Fibroblast of lung (primary cell): ENCODE measurements around the gene IL23R.

Experiments
- EZH2 ChIP-seq: IDR thresholded peaks from 2 replicates; pipeline ENCODE4 v1.5.1; 2012; ENCODE audit warnings: low read length, control low read depth, mild to moderate bottlenecking; ENCODE audit errors: missing control alignments
- TF ChIP-seq, protein P1 (sequence below), 2 donors: IDR thresholded peaks in 1 of 2; conservative IDR thresholded peaks in 1 of 2; 1 replicate in 1 of 2; 2 replicates in 1 of 2; pipeline ENCODE4 v1.5.1; 2011 to 2012; ENCODE audit warnings: low read length in 2 of 2, control low read depth in 1 of 2, inconsistent platforms in 1 of 2, low read depth in 1 of 2, mild to moderate bottlenecking in 1 of 2

DNA sequence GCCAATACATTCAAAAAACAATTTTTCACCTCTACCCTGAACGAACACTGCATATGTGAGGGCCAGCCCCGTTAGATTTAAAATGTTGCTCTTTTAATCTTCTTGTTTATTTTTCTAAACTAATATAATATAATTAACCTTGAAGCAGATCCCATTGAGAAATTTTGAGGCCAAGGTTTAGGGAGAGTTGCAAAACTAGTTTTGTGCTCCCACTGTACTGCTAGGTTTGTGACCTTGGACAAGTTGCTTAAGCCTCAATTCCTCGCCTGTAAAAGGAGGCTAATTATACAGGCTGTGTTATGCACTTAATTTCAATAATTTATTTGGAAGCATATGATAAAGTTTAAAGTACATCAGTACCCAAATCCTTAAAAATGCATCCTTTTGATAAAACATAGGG is 3.7 kb downstream of the IL23R start:
- TF ChIP-seq EZH2 = no peak
- TF ChIP-seq, protein P1, sequence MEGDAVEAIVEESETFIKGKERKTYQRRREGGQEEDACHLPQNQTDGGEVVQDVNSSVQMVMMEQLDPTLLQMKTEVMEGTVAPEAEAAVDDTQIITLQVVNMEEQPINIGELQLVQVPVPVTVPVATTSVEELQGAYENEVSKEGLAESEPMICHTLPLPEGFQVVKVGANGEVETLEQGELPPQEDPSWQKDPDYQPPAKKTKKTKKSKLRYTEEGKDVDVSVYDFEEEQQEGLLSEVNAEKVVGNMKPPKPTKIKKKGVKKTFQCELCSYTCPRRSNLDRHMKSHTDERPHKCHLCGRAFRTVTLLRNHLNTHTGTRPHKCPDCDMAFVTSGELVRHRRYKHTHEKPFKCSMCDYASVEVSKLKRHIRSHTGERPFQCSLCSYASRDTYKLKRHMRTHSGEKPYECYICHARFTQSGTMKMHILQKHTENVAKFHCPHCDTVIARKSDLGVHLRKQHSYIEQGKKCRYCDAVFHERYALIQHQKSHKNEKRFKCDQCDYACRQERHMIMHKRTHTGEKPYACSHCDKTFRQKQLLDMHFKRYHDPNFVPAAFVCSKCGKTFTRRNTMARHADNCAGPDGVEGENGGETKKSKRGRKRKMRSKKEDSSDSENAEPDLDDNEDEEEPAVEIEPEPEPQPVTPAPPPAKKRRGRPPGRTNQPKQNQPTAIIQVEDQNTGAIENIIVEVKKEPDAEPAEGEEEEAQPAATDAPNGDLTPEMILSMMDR (conservative IDR thresholded peaks at IDR 0.05 in 1 of 2, IDR thresholded peaks at IDR 0.05 in 1 of 2; ENCODE audit: low read depth in 1 of 2, low read length in 2 of 2) = no peak
